DOHH2 (cell line): Measurements from ENCODE around the gene CHMP1B.

Experiments used
- H3F3A ChIP-seq: fragments of 200-600 bp; sonication (generic), shearing (Covaris generic); 2 replicates; pipeline ENCODE4 v1.6.0; 2016; ENCODE audit warnings: antibody characterized with exemption, mild to moderate bottlenecking; ENCODE audit not compliant: control insufficient read depth, insufficient read depth
- H3K27ac ChIP-seq: fragments of 200-600 bp; sonication (generic); 2 replicates; pipeline ENCODE4 v1.5.1; 2014; ENCODE audit warnings: low read depth, mild to moderate bottlenecking, low read length, moderate library complexity
- H3K27me3 ChIP-seq: fragments of 200-600 bp; sonication (generic); 2 replicates; pipeline ENCODE4 v1.6.1; 2014; ENCODE audit warnings: mild to moderate bottlenecking, low read length, mixed read lengths; ENCODE audit not compliant: control insufficient read depth
- H3K36me3 ChIP-seq: fragments of 200-600 bp; sonication (generic); 2 replicates; pipeline ENCODE4 v1.6.1; 2014; ENCODE audit warnings: mild to moderate bottlenecking, low read length, moderate library complexity, mixed read lengths; ENCODE audit not compliant: control insufficient read depth
- H3K4me1 ChIP-seq: fragments of 200-600 bp; sonication (generic); 2 replicates; pipeline ENCODE4 v1.6.1; 2014; ENCODE audit warnings: mild to moderate bottlenecking, low read length, mixed read lengths; ENCODE audit not compliant: control insufficient read depth
- H3K4me2 ChIP-seq: fragments of 200-600 bp; sonication (generic); 2 replicates; pipeline ENCODE4 v1.6.0; 2014; ENCODE audit warnings: mild to moderate bottlenecking, low read length, moderate library complexity
- H3K4me3 ChIP-seq: fragments of 200-600 bp; sonication (generic); 2 replicates; pipeline ENCODE4 v1.5.1; 2014; ENCODE audit warnings: mild to moderate bottlenecking, low read length, mixed read lengths
- H3K79me2 ChIP-seq: fragments of 200-600 bp; sonication (generic); 2 replicates; pipeline ENCODE4 v1.6.1; 2014; ENCODE audit warnings: mild to moderate bottlenecking, low read length, mixed read lengths; ENCODE audit not compliant: control insufficient read depth
- H3K9me2 ChIP-seq: fragments of 200-600 bp; sonication (generic); replicated peaks from 2 replicates; pipeline ENCODE4 v1.6.1; 2014; ENCODE audit warnings: mild to moderate bottlenecking, low read length, mixed read lengths; ENCODE audit not compliant: control insufficient read depth
- H3K9me3 ChIP-seq: fragments of 200-600 bp; sonication (generic); 2 replicates; pipeline ENCODE4 v1.6.1; 2014; ENCODE audit warnings: antibody characterized with exemption, low read length, mixed read lengths; ENCODE audit not compliant: control insufficient read depth, insufficient read depth
- H4K20me1 ChIP-seq: fragments of 200-600 bp; sonication (generic); 2 replicates; pipeline ENCODE4 v1.6.0; 2014; ENCODE audit warnings: low read depth, mild to moderate bottlenecking, antibody characterized with exemption, low read length, moderate library complexity; ENCODE audit not compliant: control insufficient read depth, insufficient read depth
- CTCF ChIP-seq: fragments of 200-600 bp; sonication (generic); IDR thresholded peaks from one replicate; pipeline ENCODE4 v1.5.1; 2014; ENCODE audit warnings: antibody characterized with exemption, mild to moderate bottlenecking, low read depth, low read length; ENCODE audit not compliant: poor library complexity, severe bottlenecking
- EZH2phosphoT487 ChIP-seq: fragments of 200-600 bp; sonication (generic); IDR thresholded peaks from 2 replicates; pipeline ENCODE4 v1.6.1; 2017; ENCODE audit warnings: borderline replicate concordance, mild to moderate bottlenecking, antibody characterized with exemption, low read length, moderate library complexity, mixed read lengths

Gene CHMP1B

GRCh38 chr18:11809895-11810294, 41.3 kb upstream of the CHMP1B start:
- Histone ChIP-seq H4K20me1 (no peaks in the 10 kb centered on the region), H3K27me3 (no peaks in the 10 kb centered on the region), H3K79me2 (no peaks in the 10 kb centered on the region), H3K4me1 (no peaks in the 10 kb centered on the region), H3K27ac (no peak overlapping the region), H3F3A (no peaks in the 10 kb centered on the region), H3K9me2 (no peaks in the 10 kb centered on the region), H3K4me2 (no peak overlapping the region), H3K9me3 (no peaks in the 10 kb centered on the region), H3K36me3 (no peaks in the 10 kb centered on the region), H3K4me3 (no peak overlapping the region)
- TF ChIP-seq CTCF (no peak), EZH2phosphoT487 (no peak)

- Histone ChIP-seq H4K20me1 (no peaks in the 10 kb centered on the region), H3K9me2 (no peaks in the 10 kb centered on the region), H3K36me3 (no peaks in the 10 kb centered on the region), H3K27me3 (no peaks in the 10 kb centered on the region), H3K4me3 (no peak overlapping the region), H3F3A (no peaks in the 10 kb centered on the region), H3K4me1 (no peaks in the 10 kb centered on the region), H3K79me2 (no peaks in the 10 kb centered on the region), H3K9me3 (no peaks in the 10 kb centered on the region), H3K4me2 (no peak overlapping the region), H3K27ac (no peak overlapping the region)
- TF ChIP-seq CTCF (no peak), EZH2phosphoT487 (no peak)
Observed at GRCh38 chr18:11810379-11810778, 40.8 kb upstream of the CHMP1B start.

- Histone ChIP-seq H4K20me1 (no peaks in the 10 kb centered on the region), H3K4me3 (no peak overlapping the region), H3K4me2 (no peak overlapping the region), H3K9me3 (no peaks in the 10 kb centered on the region), H3F3A (no peaks in the 10 kb centered on the region), H3K4me1 (no peaks in the 10 kb centered on the region), H3K79me2 (no peaks in the 10 kb centered on the region), H3K27me3 (no peaks in the 10 kb centered on the region), H3K36me3 (no peaks in the 10 kb centered on the region), H3K27ac (no peak overlapping the region), H3K9me2 (no peaks in the 10 kb centered on the region)
- TF ChIP-seq CTCF = no peak
- no peak for TF ChIP-seq EZH2phosphoT487
Observed at GRCh38 chr18:11811009-11811408, 40.2 kb upstream of the CHMP1B start.

GRCh38 chr18:11817229-11817628, 34.0 kb upstream of the CHMP1B start:
- Histone ChIP-seq H3K27ac (no peak overlapping the region), H3K4me1 (no peaks in the 10 kb centered on the region), H3K4me2 (no peak overlapping the region), H3F3A (no peaks in the 10 kb centered on the region), H3K9me2 (no peaks in the 10 kb centered on the region), H3K27me3 (no peaks in the 10 kb centered on the region), H3K9me3 (no peaks in the 10 kb centered on the region), H4K20me1 (no peaks in the 10 kb centered on the region), H3K79me2 (no peaks in the 10 kb centered on the region), H3K36me3 (no peaks in the 10 kb centered on the region), H3K4me3 (no peak overlapping the region)
- TF ChIP-seq EZH2phosphoT487 (no peak), CTCF (no peak)
